Brain microvascular endothelial cell (primary cell): ENCODE data around the gene KCNK5.

ENCODE experiments used
- DNase-seq: peaks from one replicate; pipeline ENCODE4 v3.0.0-alpha.2; 2020
- H3K27ac ChIP-seq: fragments of 250-450 bp; sonication (Bioruptor Pico); 2 replicates; pipeline ENCODE4 v1.5.1; 2020; ENCODE audit warnings: mild to moderate bottlenecking, moderate library complexity
- H3K27me3 ChIP-seq: fragments of 250-450 bp; sonication (Bioruptor Pico); replicated peaks from 2 replicates; pipeline ENCODE4 v1.5.1; 2020; ENCODE audit warnings: mild to moderate bottlenecking
- H3K36me3 ChIP-seq: fragments of 250-450 bp; sonication (Bioruptor Pico); replicated peaks from 2 replicates; pipeline ENCODE4 v1.5.1; 2020; ENCODE audit warnings: mild to moderate bottlenecking
- H3K4me3 ChIP-seq: 2 replicates; pipeline ENCODE4 v1.5.1; 2011; ENCODE audit warnings: low read depth, mild to moderate bottlenecking, control low read depth, low read length, moderate library complexity
- CTCF ChIP-seq: IDR thresholded peaks from 2 replicates; pipeline ENCODE4 v1.5.1; 2011; ENCODE audit warnings: low read depth, mild to moderate bottlenecking, moderate library complexity, low read length, control low read depth, inconsistent platforms; ENCODE audit errors: missing control alignments
- in situ Hi-C: cut with HindIII; loops from 2 replicates; pipeline ENCODE4 v1.10.0; 2017; ENCODE audit warnings: low sequenced_read_pairs, low pct_ligation_motif_present

The KCNK5 gene

GRCh38 chr6:39199231-39199940 is 29.9 kb downstream of the KCNK5 start:
- DNase-seq, result no peak
- TF ChIP-seq CTCF, result no peak
- no peak overlapping the region for H3K4me3 ChIP-seq
- H3K27me3 ChIP-seq, result no peaks in the 10 kb centered on the region
- H3K27ac ChIP-seq, result no peak overlapping the region
- no peaks in the 10 kb centered on the region for H3K36me3 ChIP-seq
- in situ Hi-C loops, result no loop called here

- no peak for TF ChIP-seq CTCF
- Histone ChIP-seq H3K4me3 (no peak overlapping the region), H3K27ac (no peak overlapping the region), H3K36me3 (no peaks in the 10 kb centered on the region), H3K27me3 (no peaks in the 10 kb centered on the region)
- in situ Hi-C loops, result no loop called here
- no peak for DNase-seq
Observed at GRCh38 chr6:39198528-39198927, 30.7 kb downstream of the KCNK5 start.

- TF ChIP-seq CTCF, result no peak
- no peak for DNase-seq
- in situ Hi-C loops, result no loop called here
- Histone ChIP-seq H3K27me3 (no peaks in the 10 kb centered on the region), H3K27ac (no peak overlapping the region), H3K4me3 (no peak overlapping the region), H3K36me3 (no peaks in the 10 kb centered on the region)
Observed at GRCh38 chr6:39197922-39198500, 31.3 kb downstream of the KCNK5 start.

GRCh38 chr6:39197521-39197920 is 31.8 kb downstream of the KCNK5 start:
- Histone ChIP-seq H3K4me3 (no peak overlapping the region), H3K27ac (no peak overlapping the region)
- in situ Hi-C loops, result no loop called here

GRCh38 chr6:39196673-39197091 is 32.6 kb downstream of the KCNK5 start:
- in situ Hi-C loops, result no loop called here
- no peak for TF ChIP-seq CTCF
- H3K27ac ChIP-seq, result no peak overlapping the region
- no peak overlapping the region for H3K4me3 ChIP-seq
- H3K36me3 ChIP-seq, result no peaks in the 10 kb centered on the region
- no peaks in the 10 kb centered on the region for H3K27me3 ChIP-seq
- no peak for DNase-seq

More at GRCh38 chr6:39197521-39197920, 31.8 kb downstream of the KCNK5 start:
- DNase-seq, result no peak
- H3K36me3 ChIP-seq, result no peaks in the 10 kb centered on the region
- TF ChIP-seq CTCF, result no peak
- H3K27me3 ChIP-seq, result no peaks in the 10 kb centered on the region

GRCh38 chr6:39195792-39196385 is 33.4 kb downstream of the KCNK5 start:
- no peak overlapping the region for H3K27ac ChIP-seq
- H3K36me3 ChIP-seq, result no peaks in the 10 kb centered on the region
- in situ Hi-C loops, result no loop called here
- no peak for DNase-seq
- H3K4me3 ChIP-seq, result no peak overlapping the region
- H3K27me3 ChIP-seq, result no peaks in the 10 kb centered on the region
- TF ChIP-seq CTCF, result no peak
